Neural cell (in vitro differentiated cells): ENCODE data around the gene UBASH3A. TPM values are rescaled to one million over a fixed set of nuclear protein-coding genes. Genes with fewer than 3 reads are reported as not detected.

Experiments used
- H2AFZ ChIP-seq: fragments of 200-600, 300-800 bp; sonication (generic), shearing (Covaris generic); 2 replicates; pipeline ENCODE4 v1.6.0; 2014; ENCODE audit warnings: low read depth, mild to moderate bottlenecking, antibody characterized with exemption, low read length, moderate library complexity
- H3F3A ChIP-seq: fragments of 200-600 bp; shearing (Covaris generic); 2 replicates; pipeline ENCODE4 v1.6.1; 2016; ENCODE audit warnings: mild to moderate bottlenecking, moderate library complexity, mixed read lengths, antibody characterized with exemption, low read length; ENCODE audit not compliant: insufficient read depth, poor library complexity, severe bottlenecking
- H3K27ac ChIP-seq: fragments of 200-600, 300-800 bp; sonication (generic), shearing (Covaris generic); 2 replicates; pipeline ENCODE4 v1.5.1; 2014; ENCODE audit warnings: mild to moderate bottlenecking, low read length, moderate library complexity
- H3K27me3 ChIP-seq: fragments of 300-800, 200-600 bp; sonication (generic), shearing (Covaris generic); 2 replicates; pipeline ENCODE4 v1.6.0; 2014; ENCODE audit warnings: mild to moderate bottlenecking, low read depth, low read length, moderate library complexity; ENCODE audit not compliant: insufficient read depth
- H3K36me3 ChIP-seq: fragments of 300-800, 200-600 bp; sonication (generic), shearing (Covaris generic); 2 replicates; pipeline ENCODE4 v1.5.1; 2014; ENCODE audit warnings: mild to moderate bottlenecking, antibody characterized with exemption, low read length, moderate library complexity; ENCODE audit not compliant: insufficient read depth
- H3K4me2 ChIP-seq: fragments of 300-800, 200-600 bp; sonication (generic), shearing (Covaris generic); 2 replicates; pipeline ENCODE4 v1.6.0; 2014; ENCODE audit warnings: mild to moderate bottlenecking, low read length
- H3K4me3 ChIP-seq: fragments of 300-800, 200-600 bp; sonication (generic), shearing (Covaris generic); 2 replicates; pipeline ENCODE4 v1.5.1; 2014; ENCODE audit warnings: mild to moderate bottlenecking, low read length, moderate library complexity
- H3K79me2 ChIP-seq: fragments of 200-600 bp; shearing (Covaris generic); replicated peaks from 2 replicates; pipeline ENCODE4 v1.6.0; 2014; ENCODE audit warnings: mild to moderate bottlenecking, low read length, moderate library complexity; ENCODE audit not compliant: insufficient read depth
- H3K9ac ChIP-seq: fragments of 300-800, 200-600 bp; sonication (generic), shearing (Covaris generic); 2 replicates; pipeline ENCODE4 v1.6.1; 2016; ENCODE audit warnings: mild to moderate bottlenecking, low read length, mixed read lengths
- H3K9me2 ChIP-seq: fragments of 200-600 bp; shearing (Covaris generic); 2 replicates; pipeline ENCODE4 v1.6.1; 2016; ENCODE audit warnings: mild to moderate bottlenecking, low read length, mixed read lengths; ENCODE audit not compliant: insufficient read depth
- H3K9me3 ChIP-seq: fragments of 200-600, 300-800 bp; sonication (generic), shearing (Covaris generic); 2 replicates; pipeline ENCODE4 v1.6.1; 2016; ENCODE audit warnings: mild to moderate bottlenecking, mixed run types, low read length, moderate library complexity, mixed read lengths
- H4K20me1 ChIP-seq: fragments of 200-600 bp; shearing (Covaris generic); 2 replicates; pipeline ENCODE4 v1.6.1; 2016; ENCODE audit warnings: mild to moderate bottlenecking, mixed run types; ENCODE audit not compliant: insufficient read depth
- EP300 ChIP-seq: fragments of 450-650 bp; conservative IDR thresholded peaks from 2 replicates; pipeline ENCODE4 v1.6.1; 2014; ENCODE audit warnings: antibody characterized with exemption, mild to moderate bottlenecking, moderate library complexity; ENCODE audit not compliant: poor library complexity, severe bottlenecking
- EZH2 ChIP-seq: fragments of 200-600, 300-800 bp; shearing (Covaris generic), sonication (generic); IDR thresholded peaks from 2 replicates; pipeline ENCODE4 v1.6.1; 2014; ENCODE audit warnings: antibody characterized with exemption, low read length, borderline replicate concordance, mild to moderate bottlenecking; ENCODE audit not compliant: insufficient read depth, poor library complexity, severe bottlenecking
- MXI1 ChIP-seq: fragments of 450-650 bp; conservative IDR thresholded peaks from 2 replicates; pipeline ENCODE4 v1.6.1; 2014; ENCODE audit warnings: antibody characterized with exemption, mild to moderate bottlenecking; ENCODE audit not compliant: poor library complexity, severe bottlenecking
- POLR2AphosphoS5 ChIP-seq: IDR thresholded peaks from 2 replicates; pipeline ENCODE4 v1.6.1; 2012
- RAD21 ChIP-seq: fragments of 450-650 bp; conservative IDR thresholded peaks from 2 replicates; pipeline ENCODE4 v1.6.1; 2014; ENCODE audit warnings: antibody characterized with exemption, mild to moderate bottlenecking, moderate library complexity
- SMC3 ChIP-seq: fragments of 450-650 bp; conservative IDR thresholded peaks from 2 replicates; pipeline ENCODE4 v1.6.1; 2014; ENCODE audit warnings: antibody characterized with exemption, mild to moderate bottlenecking, moderate library complexity; ENCODE audit not compliant: poor library complexity
- TAF1 ChIP-seq: IDR thresholded peaks from 2 replicates; pipeline ENCODE4 v1.6.1; 2012; ENCODE audit warnings: low read depth
- polyA plus RNA-seq: library from polyadenylated mRNA; depleted of rRNA; stranded (reverse); fragments of >200 nt; gene quantifications from 2 replicates; pipeline ENCODE4 v1.2.3, GENCODE V29; 2014
- TF ChIP-seq, protein P1 (sequence below): IDR thresholded peaks from 2 replicates; pipeline ENCODE4 v1.6.1; 2012; ENCODE audit warnings: borderline replicate concordance
- TF ChIP-seq, protein P2 (sequence below): fragments of 450-650 bp; IDR thresholded peaks from 2 replicates; pipeline ENCODE4 v1.5.1; 2014; ENCODE audit warnings: antibody characterized with exemption, mild to moderate bottlenecking, moderate library complexity; ENCODE audit not compliant: poor library complexity, severe bottlenecking

The UBASH3A gene
- polyA plus RNA-seq, 1 donor from 2014 or later = not detected

DNA sequence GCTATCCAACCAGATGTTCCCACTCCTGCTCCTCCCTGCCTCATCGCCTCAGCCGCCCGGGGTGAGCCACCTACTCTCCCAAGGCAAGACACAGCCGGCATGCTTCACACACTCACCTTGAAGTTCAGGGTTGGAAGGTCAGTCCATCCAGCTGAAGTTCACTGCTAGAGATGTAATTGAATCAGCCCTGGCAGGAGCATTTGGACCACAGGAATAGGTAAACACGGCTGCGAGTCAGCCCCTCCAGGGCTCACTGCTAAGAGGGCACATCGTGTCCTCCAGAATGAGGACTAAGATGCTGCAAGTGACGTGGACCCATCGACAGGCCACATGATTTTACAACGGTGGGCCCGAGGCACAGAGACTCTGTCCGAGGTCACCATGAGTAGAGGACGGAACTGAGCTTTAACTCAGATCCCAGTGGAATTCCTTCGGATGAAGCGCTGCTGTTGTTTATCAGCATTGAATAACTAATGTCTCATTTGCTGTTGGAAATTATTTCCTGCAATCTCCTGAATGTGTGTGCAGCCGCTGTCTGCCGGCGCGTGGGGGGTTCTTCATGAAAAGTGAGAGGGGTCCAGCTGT is 50.4 kb downstream of the UBASH3A start:
- Histone ChIP-seq H3K27ac (peak overlapping the region; percentile 55), H3K4me3 (no peak overlapping the region), H3F3A (no peaks in the 10 kb centered on the region), H3K79me2 (no peaks in the 10 kb centered on the region), H4K20me1 (no peaks in the 10 kb centered on the region), H3K9me2 (no peaks in the 10 kb centered on the region), H3K9me3 (no peaks in the 10 kb centered on the region), H3K36me3 (no peaks in the 10 kb centered on the region), H3K9ac (peak overlapping the region; percentile 44), H3K27me3 (no peaks in the 10 kb centered on the region), H3K4me2 (no peak overlapping the region), H2AFZ (no peak overlapping the region)
- TF ChIP-seq, protein P1, sequence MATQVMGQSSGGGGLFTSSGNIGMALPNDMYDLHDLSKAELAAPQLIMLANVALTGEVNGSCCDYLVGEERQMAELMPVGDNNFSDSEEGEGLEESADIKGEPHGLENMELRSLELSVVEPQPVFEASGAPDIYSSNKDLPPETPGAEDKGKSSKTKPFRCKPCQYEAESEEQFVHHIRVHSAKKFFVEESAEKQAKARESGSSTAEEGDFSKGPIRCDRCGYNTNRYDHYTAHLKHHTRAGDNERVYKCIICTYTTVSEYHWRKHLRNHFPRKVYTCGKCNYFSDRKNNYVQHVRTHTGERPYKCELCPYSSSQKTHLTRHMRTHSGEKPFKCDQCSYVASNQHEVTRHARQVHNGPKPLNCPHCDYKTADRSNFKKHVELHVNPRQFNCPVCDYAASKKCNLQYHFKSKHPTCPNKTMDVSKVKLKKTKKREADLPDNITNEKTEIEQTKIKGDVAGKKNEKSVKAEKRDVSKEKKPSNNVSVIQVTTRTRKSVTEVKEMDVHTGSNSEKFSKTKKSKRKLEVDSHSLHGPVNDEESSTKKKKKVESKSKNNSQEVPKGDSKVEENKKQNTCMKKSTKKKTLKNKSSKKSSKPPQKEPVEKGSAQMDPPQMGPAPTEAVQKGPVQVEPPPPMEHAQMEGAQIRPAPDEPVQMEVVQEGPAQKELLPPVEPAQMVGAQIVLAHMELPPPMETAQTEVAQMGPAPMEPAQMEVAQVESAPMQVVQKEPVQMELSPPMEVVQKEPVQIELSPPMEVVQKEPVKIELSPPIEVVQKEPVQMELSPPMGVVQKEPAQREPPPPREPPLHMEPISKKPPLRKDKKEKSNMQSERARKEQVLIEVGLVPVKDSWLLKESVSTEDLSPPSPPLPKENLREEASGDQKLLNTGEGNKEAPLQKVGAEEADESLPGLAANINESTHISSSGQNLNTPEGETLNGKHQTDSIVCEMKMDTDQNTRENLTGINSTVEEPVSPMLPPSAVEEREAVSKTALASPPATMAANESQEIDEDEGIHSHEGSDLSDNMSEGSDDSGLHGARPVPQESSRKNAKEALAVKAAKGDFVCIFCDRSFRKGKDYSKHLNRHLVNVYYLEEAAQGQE = no peak
- TF ChIP-seq, protein P2, sequence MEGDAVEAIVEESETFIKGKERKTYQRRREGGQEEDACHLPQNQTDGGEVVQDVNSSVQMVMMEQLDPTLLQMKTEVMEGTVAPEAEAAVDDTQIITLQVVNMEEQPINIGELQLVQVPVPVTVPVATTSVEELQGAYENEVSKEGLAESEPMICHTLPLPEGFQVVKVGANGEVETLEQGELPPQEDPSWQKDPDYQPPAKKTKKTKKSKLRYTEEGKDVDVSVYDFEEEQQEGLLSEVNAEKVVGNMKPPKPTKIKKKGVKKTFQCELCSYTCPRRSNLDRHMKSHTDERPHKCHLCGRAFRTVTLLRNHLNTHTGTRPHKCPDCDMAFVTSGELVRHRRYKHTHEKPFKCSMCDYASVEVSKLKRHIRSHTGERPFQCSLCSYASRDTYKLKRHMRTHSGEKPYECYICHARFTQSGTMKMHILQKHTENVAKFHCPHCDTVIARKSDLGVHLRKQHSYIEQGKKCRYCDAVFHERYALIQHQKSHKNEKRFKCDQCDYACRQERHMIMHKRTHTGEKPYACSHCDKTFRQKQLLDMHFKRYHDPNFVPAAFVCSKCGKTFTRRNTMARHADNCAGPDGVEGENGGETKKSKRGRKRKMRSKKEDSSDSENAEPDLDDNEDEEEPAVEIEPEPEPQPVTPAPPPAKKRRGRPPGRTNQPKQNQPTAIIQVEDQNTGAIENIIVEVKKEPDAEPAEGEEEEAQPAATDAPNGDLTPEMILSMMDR = no peak
- TF ChIP-seq EP300 (no peak), EZH2 (no peak), SMC3 (no peak), MXI1 (no peak), RAD21 (no peak), TAF1 (no peak), POLR2AphosphoS5 (no peak)

DNA sequence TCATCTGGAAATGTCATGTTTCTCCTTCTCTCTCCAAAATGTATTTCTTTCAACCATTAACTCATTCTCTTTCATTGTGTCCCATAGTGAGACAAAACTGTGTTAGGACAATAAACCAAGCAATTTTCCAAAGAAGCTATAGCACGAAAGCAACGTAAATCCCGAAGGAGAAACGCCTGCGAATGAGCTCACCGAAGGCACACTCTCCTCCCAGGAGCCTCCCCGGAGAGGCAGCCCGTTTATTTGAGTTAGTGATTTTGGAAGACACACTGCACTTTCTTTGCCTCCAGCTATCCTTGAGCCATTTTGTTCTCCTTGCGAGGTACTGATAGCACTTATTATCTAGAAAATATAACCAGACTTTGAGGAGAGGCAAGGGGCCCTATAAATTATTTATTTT is 51.1 kb downstream of the UBASH3A start:
- H3K36me3 ChIP-seq = no peaks in the 10 kb centered on the region
- no peaks in the 10 kb centered on the region for H3K27me3 ChIP-seq
- no peaks in the 10 kb centered on the region for H3K79me2 ChIP-seq
- no peak overlapping the region for H3K9ac ChIP-seq
- H3K9me2 ChIP-seq = no peaks in the 10 kb centered on the region
- H3F3A ChIP-seq = no peaks in the 10 kb centered on the region
- H3K9me3 ChIP-seq = no peaks in the 10 kb centered on the region
- no peak overlapping the region for H3K4me3 ChIP-seq
- H3K4me2 ChIP-seq = no peak overlapping the region
- no peaks in the 10 kb centered on the region for H4K20me1 ChIP-seq
- no peak overlapping the region for H3K27ac ChIP-seq
- TF ChIP-seq SMC3 = no peak
- TF ChIP-seq RAD21 = no peak
- TF ChIP-seq, protein P1 = no peak
- no peak for TF ChIP-seq EZH2
- no peak for TF ChIP-seq EP300
- TF ChIP-seq, protein P2 = no peak
- TF ChIP-seq MXI1 = no peak
- no peak for TF ChIP-seq POLR2AphosphoS5
- TF ChIP-seq TAF1 = no peak
- no peak overlapping the region for H2AFZ ChIP-seq
